Duodenal mucosa (tissue), 2 donors: Measurements from ENCODE around the gene EPHA3.

Experiments
- H3K27ac ChIP-seq: one replicate; pipeline ENCODE4 v1.7.0; 2013; ENCODE audit warnings: low read depth, low read length
- H3K27me3 ChIP-seq, 2 donors: one replicate each; pipeline ENCODE4 v1.7.0; 2013; ENCODE audit warnings: low read length in 2 of 2, control low read depth in 1 of 2; ENCODE audit not compliant: insufficient read depth in 2 of 2, control insufficient read depth in 1 of 2
- H3K36me3 ChIP-seq, 2 donors: one replicate each; pipeline ENCODE4 v1.7.0; 2013; ENCODE audit warnings: low read length in 2 of 2, control low read depth in 1 of 2; ENCODE audit not compliant: insufficient read depth in 2 of 2, control insufficient read depth in 1 of 2
- H3K4me1 ChIP-seq, 2 donors: one replicate each; pipeline ENCODE4 v1.7.0; 2013; ENCODE audit warnings: low read length in 2 of 2, control low read depth in 1 of 2; ENCODE audit not compliant: insufficient read depth in 2 of 2, control insufficient read depth in 1 of 2
- H3K4me3 ChIP-seq, 2 donors: one replicate each; pipeline ENCODE4 v1.7.0; 2013; ENCODE audit warnings: low read length in 2 of 2, low read depth in 1 of 2
- H3K9ac ChIP-seq, 2 donors: one replicate each; pipeline ENCODE4 v1.7.0; 2013; ENCODE audit warnings: low read length in 2 of 2, low read depth in 1 of 2
- H3K9me3 ChIP-seq, 2 donors: one replicate each; pipeline ENCODE4 v1.7.0; 2013; ENCODE audit warnings: low read length in 2 of 2, control low read depth in 1 of 2; ENCODE audit not compliant: control insufficient read depth in 1 of 2

EPHA3 gene

DNA sequence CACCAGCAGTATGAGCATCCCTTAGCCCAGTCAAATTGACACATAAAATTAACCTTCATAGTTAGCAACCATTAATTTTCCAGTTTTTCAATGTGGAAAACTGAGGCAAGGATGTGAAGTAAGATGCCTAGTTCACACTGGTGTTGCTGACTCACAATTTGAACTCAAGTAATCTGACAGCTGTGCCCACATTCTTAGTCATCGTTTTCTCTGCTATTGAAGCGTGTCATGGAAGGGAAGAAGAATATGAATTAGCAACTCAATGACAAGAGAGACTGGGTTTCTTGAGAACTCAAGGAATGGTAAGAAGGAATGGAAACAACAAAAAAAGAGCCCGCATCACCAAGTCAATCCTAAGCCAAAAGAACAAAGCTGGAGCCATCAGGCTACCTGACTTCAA is 261.4 kb downstream of the EPHA3 start:
- no peak overlapping the region for H3K4me3 ChIP-seq
- no peaks in the 10 kb centered on the region for H3K4me1 ChIP-seq
- no peak overlapping the region for H3K27ac ChIP-seq
- H3K9ac ChIP-seq = no peak overlapping the region
- H3K27me3 ChIP-seq = no peaks in the 10 kb centered on the region
- no peaks in the 10 kb centered on the region for H3K36me3 ChIP-seq
- no peaks in the 10 kb centered on the region for H3K9me3 ChIP-seq

DNA sequence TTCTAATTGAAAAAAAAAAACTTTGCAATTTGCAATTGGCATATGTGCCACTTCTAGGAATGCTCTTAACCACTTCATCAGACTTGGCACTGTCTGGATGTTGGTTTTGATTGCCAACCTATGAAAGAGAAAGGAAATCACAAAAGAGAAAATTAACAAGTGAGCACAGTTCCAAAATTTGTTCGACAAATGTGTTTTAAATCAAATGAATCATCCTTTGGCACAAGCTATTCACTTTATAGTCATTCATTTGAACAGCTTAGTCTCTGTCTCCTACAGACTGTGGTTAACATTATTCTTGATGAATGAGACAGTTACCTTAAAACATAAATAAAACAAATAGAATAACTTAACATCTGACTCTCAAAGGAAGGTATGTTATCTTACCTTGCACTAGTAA is 265.0 kb downstream of the EPHA3 start:
- Histone ChIP-seq H3K36me3 (no peaks in the 10 kb centered on the region), H3K27me3 (no peaks in the 10 kb centered on the region), H3K9ac (no peak overlapping the region), H3K9me3 (no peaks in the 10 kb centered on the region), H3K27ac (no peak overlapping the region), H3K4me1 (no peaks in the 10 kb centered on the region), H3K4me3 (no peak overlapping the region)

DNA sequence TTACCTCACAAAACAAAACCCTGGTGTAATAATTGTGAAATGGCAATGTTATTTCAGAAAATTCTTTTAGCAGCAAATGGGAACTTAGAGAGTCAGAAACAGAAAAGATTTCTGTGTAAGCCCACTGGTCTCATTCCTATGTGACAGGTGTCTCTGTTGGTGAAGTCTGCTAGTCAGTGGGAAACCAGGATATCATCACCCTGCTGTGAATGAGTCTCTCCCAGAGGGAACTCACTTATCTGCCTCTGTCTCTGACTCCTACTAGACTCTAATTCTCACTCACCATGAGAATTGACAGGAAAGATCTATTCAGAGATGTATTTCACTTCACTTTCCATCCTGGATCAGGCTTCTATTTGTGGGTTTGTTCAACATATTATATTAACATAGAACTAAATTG is 266.0 kb downstream of the EPHA3 start:
- Histone ChIP-seq H3K4me1 (no peaks in the 10 kb centered on the region), H3K9me3 (no peaks in the 10 kb centered on the region), H3K27me3 (no peaks in the 10 kb centered on the region), H3K4me3 (no peak overlapping the region), H3K9ac (no peak overlapping the region), H3K36me3 (no peaks in the 10 kb centered on the region), H3K27ac (no peak overlapping the region)

DNA sequence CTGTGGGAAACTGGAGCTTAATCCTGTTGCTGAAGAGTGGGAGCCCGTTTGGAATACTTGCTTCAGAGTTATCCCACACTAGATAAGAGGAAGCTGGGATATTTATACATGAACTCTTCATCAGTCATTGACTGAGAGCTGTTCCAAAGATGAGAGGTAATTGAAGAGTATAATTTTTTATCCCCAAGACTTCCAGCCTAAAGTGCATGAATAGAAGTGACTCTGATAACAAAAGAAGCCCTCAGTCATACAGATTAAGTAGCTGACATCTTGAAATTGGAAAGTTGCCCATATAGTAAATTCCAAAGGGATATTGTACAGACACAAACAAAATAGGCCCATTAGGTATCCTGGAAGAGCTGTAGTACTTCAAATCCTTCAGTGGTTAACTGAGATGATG is 268.0 kb downstream of the EPHA3 start:
- no peak overlapping the region for H3K27ac ChIP-seq
- no peaks in the 10 kb centered on the region for H3K36me3 ChIP-seq
- no peaks in the 10 kb centered on the region for H3K27me3 ChIP-seq
- H3K4me1 ChIP-seq = no peaks in the 10 kb centered on the region
- H3K4me3 ChIP-seq = no peak overlapping the region
- no peaks in the 10 kb centered on the region for H3K9me3 ChIP-seq
- H3K9ac ChIP-seq = no peak overlapping the region

DNA sequence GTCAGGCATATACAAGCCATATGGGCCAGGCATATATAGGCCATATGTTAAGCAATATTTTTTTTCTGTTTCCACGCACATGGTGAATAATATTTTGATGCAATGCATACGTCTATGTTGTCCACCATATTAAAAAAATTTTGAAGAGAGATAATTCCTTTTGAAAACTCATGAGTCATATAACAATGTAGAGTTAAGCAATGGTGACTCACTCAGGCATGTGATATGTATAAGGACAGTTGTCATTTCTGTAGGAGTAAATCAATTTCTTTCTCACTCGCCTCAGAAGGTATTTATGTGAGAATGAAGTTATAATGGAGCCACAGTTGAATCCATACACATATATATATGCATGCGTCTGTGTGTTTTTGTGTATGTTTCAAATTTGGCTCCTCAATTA is 272.6 kb downstream of the EPHA3 start:
- H3K9me3 ChIP-seq = no peaks in the 10 kb centered on the region
- no peaks in the 10 kb centered on the region for H3K36me3 ChIP-seq
- no peaks in the 10 kb centered on the region for H3K27me3 ChIP-seq
- H3K9ac ChIP-seq = no peak overlapping the region
- no peak overlapping the region for H3K4me3 ChIP-seq
- H3K4me1 ChIP-seq = no peaks in the 10 kb centered on the region
- no peak overlapping the region for H3K27ac ChIP-seq

DNA sequence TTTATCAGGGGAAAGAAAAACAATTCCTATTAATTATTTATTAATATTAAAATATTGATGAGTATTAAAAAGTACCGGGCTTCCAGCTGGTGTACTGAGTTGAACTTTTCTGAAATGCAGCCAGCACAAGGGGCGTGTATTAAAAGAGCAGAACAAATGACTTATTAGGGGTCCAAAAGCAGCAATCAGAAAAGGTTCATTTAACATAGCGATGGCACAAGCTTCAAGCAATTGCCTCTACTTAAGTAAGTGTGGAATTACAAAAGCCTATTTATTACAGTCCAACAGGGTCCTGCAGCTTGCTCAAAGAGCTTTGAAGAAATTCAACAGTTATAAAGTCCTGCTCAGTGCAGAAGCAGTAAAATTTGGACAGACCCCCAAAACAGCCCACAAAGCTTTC is 285.6 kb downstream of the EPHA3 start:
- no peaks in the 10 kb centered on the region for H3K36me3 ChIP-seq
- no peaks in the 10 kb centered on the region for H3K4me1 ChIP-seq
- no peak overlapping the region for H3K4me3 ChIP-seq
- no peaks in the 10 kb centered on the region for H3K9me3 ChIP-seq
- no peak overlapping the region for H3K27ac ChIP-seq
- no peak overlapping the region for H3K9ac ChIP-seq
- H3K27me3 ChIP-seq = no peaks in the 10 kb centered on the region

DNA sequence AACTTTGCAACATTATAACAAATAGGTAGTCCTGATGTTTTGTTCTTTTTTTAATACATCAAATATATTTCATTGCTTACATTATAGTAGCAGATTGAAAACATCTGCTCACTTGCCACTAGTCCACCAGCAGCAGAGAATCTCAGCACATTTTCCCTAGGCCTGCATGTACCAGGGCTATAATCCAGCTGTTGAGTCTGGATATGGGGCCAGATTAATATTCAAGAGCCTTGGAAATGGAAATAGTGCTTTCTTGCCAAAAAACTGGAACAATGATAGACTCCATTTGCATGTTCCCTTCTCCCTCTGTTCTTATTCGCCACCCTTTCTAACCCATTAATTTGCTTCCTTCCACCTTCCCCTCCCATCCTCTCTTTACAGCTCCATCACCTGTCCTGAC is 288.0 kb downstream of the EPHA3 start:
- H3K9me3 ChIP-seq = no peaks in the 10 kb centered on the region
- no peaks in the 10 kb centered on the region for H3K27me3 ChIP-seq
- H3K27ac ChIP-seq = no peak overlapping the region
- H3K36me3 ChIP-seq = no peaks in the 10 kb centered on the region
- no peaks in the 10 kb centered on the region for H3K4me1 ChIP-seq
- H3K9ac ChIP-seq = no peak overlapping the region
- H3K4me3 ChIP-seq = no peak overlapping the region

DNA sequence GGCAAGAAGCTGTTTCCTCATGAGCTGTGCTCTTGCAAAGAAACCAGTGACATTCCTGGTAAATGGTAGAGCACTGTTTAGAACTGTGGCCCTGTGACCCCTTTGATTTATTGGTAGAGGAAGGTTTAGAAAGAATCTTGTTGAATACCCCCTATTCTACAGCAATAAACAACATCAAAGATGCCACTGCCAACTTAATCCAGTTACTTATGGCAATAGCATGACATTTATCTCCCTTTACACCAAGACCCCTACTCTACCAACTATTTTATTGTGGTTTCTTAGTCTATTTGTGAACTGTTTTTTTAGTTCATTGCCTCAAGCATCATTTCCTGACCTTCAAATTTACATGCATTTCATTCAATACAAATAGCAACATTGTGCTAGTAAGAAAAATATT is 288.6 kb downstream of the EPHA3 start:
- H3K27ac ChIP-seq = no peak overlapping the region
- H3K27me3 ChIP-seq = no peaks in the 10 kb centered on the region
- H3K36me3 ChIP-seq = no peaks in the 10 kb centered on the region
- no peak overlapping the region for H3K4me3 ChIP-seq
- H3K9ac ChIP-seq = no peak overlapping the region
- no peaks in the 10 kb centered on the region for H3K4me1 ChIP-seq
- no peaks in the 10 kb centered on the region for H3K9me3 ChIP-seq

DNA sequence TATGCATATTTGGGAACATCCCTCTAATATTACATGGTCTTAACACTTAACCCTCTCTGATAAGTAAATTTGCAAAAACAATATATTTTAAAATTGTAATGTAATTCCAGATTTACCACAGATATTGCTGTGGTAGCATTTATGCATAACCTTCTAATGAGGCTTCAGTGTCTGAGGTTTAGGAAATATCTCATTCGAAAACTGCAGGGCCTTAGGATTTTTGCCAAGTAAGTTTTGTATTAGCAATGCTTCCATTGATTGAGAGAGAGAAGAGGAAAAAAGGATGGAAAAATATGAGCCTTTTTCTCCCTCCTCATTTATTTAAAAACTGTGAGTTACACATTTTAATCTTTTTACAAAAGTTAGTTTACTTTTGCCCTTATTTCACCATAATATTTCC is 294.6 kb downstream of the EPHA3 start:
- H3K4me1 ChIP-seq = no peaks in the 10 kb centered on the region
- no peaks in the 10 kb centered on the region for H3K27me3 ChIP-seq
- no peaks in the 10 kb centered on the region for H3K36me3 ChIP-seq
- no peaks in the 10 kb centered on the region for H3K9me3 ChIP-seq
- no peak overlapping the region for H3K27ac ChIP-seq
- H3K4me3 ChIP-seq = no peak overlapping the region
- no peak overlapping the region for H3K9ac ChIP-seq

DNA sequence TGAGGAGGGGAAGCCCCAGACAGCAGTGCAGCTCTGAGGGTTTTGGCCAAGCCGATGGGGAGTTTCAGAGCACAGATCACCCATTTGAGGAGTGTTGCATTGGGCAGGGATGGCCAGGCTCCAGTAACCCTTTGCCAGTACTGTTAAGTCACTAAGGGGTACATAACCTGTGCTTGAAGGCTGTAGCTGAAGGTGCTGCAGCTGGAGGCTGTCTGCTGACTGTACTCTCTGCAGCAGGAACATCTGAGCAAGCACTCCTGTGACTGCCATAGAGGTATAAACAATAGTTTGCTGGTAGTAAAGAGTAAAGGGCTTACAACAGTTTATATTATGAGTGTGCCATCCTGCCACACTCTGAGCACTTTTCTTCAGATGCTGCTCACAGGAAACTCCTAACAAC is 297.8 kb downstream of the EPHA3 start:
- H3K36me3 ChIP-seq = no peaks in the 10 kb centered on the region
- no peaks in the 10 kb centered on the region for H3K27me3 ChIP-seq
- H3K9ac ChIP-seq = no peak overlapping the region
- H3K27ac ChIP-seq = no peak overlapping the region
- H3K4me3 ChIP-seq = no peak overlapping the region
- no peaks in the 10 kb centered on the region for H3K4me1 ChIP-seq
- no peaks in the 10 kb centered on the region for H3K9me3 ChIP-seq

DNA sequence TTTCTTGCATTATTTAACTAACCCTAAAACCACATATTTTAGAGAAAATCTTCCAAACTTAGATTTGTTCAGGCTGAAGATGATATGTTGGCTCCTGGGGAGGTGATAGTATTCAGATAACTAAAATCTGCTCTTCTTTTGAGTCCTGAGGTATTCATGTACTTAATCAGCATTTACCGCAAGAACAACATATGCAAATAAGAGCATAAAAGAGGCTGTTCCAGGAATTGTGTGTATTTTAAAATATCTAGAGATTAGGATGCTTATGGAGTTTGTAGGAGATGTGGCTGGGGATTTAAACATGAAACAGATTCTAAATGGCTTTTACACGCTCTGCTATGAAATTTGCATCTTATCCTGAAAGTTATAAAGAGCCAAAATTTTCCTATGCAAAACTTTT is 298.2 kb downstream of the EPHA3 start:
- H3K36me3 ChIP-seq = no peaks in the 10 kb centered on the region
- no peaks in the 10 kb centered on the region for H3K9me3 ChIP-seq
- no peak overlapping the region for H3K4me3 ChIP-seq
- H3K27me3 ChIP-seq = no peaks in the 10 kb centered on the region
- H3K9ac ChIP-seq = no peak overlapping the region
- H3K27ac ChIP-seq = no peak overlapping the region
- H3K4me1 ChIP-seq = no peaks in the 10 kb centered on the region
